Hepatocyte (in vitro differentiated cells): ENCODE data around the gene COX8C.
"Not testable (repeated sequence)": the region's sequence is repeated elsewhere in the genome, so short reads cannot be mapped to it uniquely, and the experiment has no call there.

ENCODE experiments used
- CTCF ChIP-seq: fragments of 200-600 bp; sonication (generic); IDR thresholded peaks from 2 replicates; pipeline ENCODE4 v1.5.1; 2016; ENCODE audit warnings: antibody characterized with exemption, mild to moderate bottlenecking; ENCODE audit not compliant: poor library complexity
- EZH2 ChIP-seq: fragments of 200-600 bp; sonication (generic); IDR thresholded peaks from 2 replicates; pipeline ENCODE4 v1.6.1; 2016; ENCODE audit warnings: antibody characterized with exemption, mild to moderate bottlenecking, borderline replicate concordance
- EZH2phosphoT487 ChIP-seq: fragments of 200-600 bp; sonication (generic); IDR thresholded peaks from one replicate; pipeline ENCODE4 v1.6.1; 2018; ENCODE audit warnings: antibody characterized with exemption, mild to moderate bottlenecking, low read depth, moderate library complexity; ENCODE audit not compliant: unreplicated experiment, severe bottlenecking

GRCh38 chr14:93384256-93384655, 37.3 kb downstream of the COX8C start:
- TF ChIP-seq CTCF, EZH2phosphoT487, EZH2: not testable (repeated sequence)
